IPS-NIHi11 (cell line): ENCODE measurements around the gene AVP.
A peak's percentile ranks its signal among the peaks of the same experiment; 100 is the strongest.

Experiments used
- DNase-seq: peaks from one replicate; pipeline ENCODE4 v3.0.0; 2012; ENCODE audit warnings: mixed read lengths, low spot score

The AVP gene

GRCh38 chr20:3047486-3048419 lies 36.8 kb downstream of the AVP start:
- DNase-seq = no peak

DNA sequence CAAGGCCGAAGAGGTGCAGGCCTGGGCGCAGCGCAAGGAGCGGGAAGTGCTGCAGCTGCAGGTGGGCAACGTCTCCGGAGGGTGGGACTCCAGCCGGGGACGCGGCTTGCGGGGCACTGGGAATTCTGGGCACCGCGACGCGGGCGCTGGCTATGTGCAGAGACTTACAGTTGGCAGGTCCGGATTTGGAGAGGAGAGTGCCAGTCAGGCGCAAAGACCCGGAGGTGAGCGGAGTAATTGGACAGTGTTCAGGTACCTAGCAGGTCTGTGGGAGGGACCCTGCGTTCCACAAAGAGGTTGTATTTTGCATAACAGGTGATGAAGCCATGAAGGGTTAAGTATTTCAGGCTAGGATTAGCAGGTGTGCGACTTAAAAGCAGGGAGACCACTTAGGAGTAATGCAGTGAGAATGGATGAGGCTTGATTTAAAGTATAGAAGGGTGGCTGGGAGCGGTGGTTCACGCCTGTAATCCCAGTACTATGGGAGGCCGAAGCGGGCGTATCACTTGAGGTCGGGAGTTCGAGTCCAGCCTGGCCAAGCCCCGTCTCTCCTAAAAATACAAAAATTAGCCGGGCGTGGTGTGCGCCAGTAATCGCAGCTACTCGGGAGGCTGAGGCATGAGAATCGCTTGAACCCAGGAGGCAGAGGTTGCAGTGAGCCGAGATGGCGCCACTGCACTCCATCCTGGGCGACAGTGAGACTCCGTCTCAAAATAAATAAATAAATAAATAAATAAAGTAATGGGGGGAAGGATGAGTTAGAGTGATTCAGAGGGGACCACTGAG lies 37.7 kb downstream of the AVP start:
- DNase-seq = peak; percentile 47

DNA sequence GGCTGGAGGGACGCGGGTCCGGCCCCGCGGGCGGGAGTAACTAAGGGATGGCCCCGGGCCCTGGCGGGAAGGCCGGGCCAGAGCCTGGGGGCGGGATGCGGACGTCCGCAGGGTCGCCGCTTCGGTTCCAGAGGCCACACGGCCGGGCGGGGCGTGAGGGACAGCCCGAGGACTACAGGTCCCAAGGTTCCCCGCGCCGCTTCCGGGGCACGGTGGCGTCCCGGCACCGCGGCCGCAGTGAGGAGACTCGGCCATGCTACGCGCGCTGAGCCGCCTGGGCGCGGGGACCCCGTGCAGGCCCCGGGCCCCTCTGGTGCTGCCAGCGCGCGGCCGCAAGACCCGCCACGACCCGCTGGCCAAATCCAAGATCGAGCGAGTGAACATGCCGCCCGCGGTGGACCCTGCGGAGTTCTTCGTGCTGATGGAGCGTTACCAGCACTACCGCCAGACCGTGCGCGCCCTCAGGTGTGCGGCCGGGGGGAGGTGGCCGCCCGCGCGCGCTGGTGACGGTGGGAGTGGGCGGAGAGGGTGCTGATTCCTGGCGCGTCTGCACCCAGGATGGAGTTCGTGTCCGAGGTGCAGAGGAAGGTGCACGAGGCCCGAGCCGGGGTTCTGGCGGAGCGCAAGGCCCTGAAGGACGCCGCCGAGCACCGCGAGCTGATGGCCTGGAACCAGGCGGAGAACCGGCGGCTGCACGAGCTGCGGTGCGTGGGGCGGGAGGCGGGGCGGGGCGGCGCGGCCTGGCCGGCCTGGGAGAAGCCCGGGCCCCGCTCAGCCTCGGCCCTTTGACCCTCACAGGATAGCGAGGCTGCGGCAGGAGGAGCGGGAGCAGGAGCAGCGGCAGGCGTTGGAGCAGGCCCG lies 38.5 kb downstream of the AVP start, which contains the start of gene MRPS26:
TSS of gene MRPS26 (plus strand) at position 237 of the 861 bp plus-strand sequence. CDS start at position 254, 17 bp downstream.
- DNase-seq = peak; percentile 96

DNA sequence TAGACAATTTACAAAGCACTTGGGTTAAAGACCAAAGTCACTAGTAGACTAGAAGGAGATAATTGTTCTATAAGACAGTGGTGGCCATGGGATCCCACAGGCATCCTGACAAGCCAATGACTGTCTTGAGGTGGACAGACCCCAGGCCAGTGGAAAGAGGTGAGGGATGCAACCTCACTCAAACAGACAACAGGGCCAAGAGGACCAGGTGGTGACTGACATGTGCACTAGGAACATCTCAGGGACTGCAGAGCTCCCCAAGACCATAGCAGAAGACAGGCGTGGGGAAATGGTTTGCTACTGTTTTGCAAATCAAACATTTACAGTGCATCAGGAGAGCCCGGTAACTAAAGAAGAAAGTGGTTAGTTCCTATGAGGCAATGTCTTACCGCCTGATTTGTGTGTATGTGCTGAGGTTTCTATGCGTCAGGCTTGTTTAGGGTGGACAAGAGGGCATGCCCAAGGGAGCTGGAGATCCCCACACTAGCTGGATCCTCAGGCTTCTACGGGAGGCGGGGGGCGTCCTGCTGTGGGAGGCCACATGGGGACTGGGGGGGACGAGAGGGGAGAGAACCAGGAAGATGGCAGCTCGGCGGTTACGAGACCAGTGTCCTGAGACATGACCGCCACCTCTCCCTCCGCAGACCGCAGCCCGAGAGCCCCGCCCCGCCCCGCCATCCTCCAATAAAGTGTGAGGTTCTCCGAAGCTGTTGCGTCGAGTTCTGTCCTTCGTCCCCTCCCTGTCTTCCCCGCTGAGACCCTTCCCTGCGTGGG lies 39.3 kb downstream of the AVP start:
- DNase-seq = peak; percentile 83

DNA sequence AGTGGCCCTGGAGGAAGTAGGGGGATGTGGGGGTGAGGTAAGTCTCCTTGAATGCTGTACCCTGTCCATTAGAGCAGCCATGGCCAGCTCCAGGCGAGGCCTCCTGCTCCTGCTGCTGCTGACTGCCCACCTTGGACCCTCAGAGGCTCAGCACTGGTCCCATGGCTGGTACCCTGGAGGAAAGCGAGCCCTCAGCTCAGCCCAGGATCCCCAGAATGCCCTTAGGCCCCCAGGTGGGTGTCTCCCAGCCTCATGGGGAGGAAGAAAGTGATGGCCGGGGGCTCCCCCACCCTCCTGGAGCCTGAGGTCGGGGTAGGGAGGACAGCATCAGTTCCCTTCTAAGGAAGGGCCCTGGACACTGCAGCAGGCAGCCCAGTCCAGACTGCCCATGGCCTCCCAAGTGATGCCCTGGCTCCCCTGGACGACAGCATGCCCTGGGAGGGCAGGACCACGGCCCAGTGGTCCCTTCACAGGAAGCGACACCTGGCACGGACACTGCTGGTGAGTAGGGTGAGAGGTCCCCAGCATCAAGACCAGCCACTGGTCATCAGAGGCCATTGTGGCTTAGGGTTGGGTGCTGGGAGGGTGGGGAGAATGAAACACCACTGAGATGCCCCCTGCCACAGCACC lies 40.1 kb downstream of the AVP start:
- no peak for DNase-seq

- no peak for DNase-seq
These were observed 41.2 kb downstream of the AVP start, which contains the start of gene GNRH2 for GRCh38 chr20:3043322-3043721. TSS of gene GNRH2 (plus strand) at chr20:3043622. CDS start at chr20:3044415, 793 bp downstream.

- no peak for DNase-seq
These were observed 41.9 kb downstream of the AVP start for GRCh38 chr20:3042625-3043024.

- DNase-seq = no peak
These were observed 42.6 kb downstream of the AVP start for GRCh38 chr20:3041854-3042409.

DNA sequence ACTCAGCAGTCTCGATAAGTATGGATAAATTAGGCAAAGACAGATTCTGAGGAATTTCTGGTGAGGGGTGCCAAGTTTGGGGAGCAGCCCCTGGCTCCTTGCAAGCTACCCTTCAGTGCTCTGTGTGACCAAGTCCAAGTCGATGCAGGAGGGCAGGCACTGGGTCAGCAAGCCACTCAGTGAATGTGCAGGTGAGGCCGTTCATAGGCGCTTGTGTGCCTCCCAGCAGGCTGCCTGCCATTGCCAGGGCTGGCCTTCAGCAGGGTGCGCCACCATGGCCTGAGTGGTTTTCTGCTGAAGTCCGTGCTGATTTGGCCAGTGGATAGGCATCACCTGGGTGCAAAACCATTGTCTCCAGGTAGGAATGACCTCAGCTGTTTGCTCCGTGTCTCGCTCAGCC lies 44.4 kb downstream of the AVP start:
- DNase-seq = no peak

- DNase-seq = no peak
These were observed 45.1 kb downstream of the AVP start for GRCh38 chr20:3039426-3039825.

- DNase-seq = no peak
These were observed 46.1 kb downstream of the AVP start for GRCh38 chr20:3038454-3038853.

DNA sequence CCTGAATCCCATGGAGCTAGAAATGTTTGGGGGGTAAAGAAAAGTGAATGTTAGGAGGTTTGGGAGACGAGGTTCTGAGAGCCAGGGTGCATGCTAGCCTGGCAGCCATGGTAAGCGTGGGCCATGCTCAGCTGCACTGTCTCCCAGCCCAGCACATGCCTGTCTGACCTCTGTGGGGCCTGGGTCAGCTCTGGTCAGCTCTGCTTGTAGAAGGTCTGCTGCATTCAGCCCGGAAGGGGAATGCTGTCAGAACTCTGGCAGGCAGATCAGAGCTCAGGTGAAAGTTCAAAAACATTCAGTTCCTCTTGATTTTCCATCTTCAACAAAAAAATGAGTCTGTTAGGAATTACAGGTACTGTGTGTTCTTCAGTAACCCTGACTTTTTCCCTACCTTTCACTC lies 46.9 kb downstream of the AVP start:
- no peak for DNase-seq

GRCh38 chr20:3032624-3033023 lies 51.9 kb downstream of the AVP start:
- DNase-seq = no peak
